ENCODE results near the gene CSRP1. TPM values are rescaled to one million over a fixed set of nuclear protein-coding genes. Genes with fewer than 3 reads are reported as not detected.

Gene CSRP1
- total RNA-seq, 1 donor from 2014 or later = 630 TPM

DNA sequence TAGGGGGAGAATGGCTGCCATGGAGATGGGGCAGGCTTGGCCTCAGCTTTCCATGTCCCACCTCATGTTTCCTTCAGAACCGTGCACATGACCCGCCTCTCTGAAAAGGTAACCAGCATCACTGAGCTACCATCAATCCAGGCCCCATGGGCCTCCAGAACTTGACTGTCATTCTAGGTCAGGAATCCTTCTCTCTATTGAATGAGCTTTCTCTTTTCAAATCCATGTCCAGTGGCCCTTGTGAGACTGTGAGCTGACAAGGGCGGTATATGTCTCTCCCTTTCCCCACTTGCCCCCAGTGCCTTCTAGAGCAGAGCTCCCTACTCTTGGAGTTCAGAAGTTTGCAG, 4.4 kb downstream of the CSRP1 start:
- no peak for TF ChIP-seq CTCF (conservative IDR thresholded peaks at IDR 0.05; ENCODE audit: low read depth, low read length)
- DNase-seq (ENCODE audit: low read depth) = no peak
- no peak overlapping the region for H3K4me3 ChIP-seq (ENCODE audit: low read depth, low read length)

DNA sequence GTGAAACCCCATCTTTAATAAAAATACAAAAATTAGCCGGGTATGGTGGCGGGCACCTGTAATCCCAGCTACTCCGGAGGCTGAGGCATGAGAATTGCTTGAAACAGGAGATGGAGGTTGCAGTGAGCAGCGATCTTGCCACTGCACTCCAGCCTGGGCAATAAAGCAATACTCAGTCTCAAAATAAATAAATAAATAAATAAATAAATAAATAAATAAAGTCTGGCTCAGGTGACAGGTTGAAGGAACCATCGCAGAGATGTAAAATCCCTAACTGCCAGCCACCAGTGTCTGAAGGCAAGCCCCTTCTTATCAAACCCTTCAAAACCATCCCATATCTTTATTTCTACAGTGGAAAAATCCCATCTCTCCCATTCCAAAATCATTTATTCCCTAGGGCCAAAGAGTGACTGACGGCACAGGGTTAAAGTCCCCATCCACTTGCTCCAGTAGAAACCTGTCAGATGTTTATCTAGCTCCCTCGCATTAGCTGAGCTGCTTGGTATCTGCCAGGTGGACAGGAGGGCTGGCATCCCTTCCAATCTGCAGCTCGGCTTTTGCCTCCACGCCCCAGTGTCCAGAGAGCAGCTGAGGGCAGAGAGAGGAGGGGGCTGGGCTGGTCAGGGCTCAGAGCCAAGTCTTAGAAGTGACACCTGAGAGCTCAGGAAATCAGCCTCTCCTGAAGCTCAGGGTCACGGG, 5.0 kb downstream of the CSRP1 start:
- no peak for DNase-seq (ENCODE audit: low read depth)
- no peak for TF ChIP-seq CTCF (conservative IDR thresholded peaks at IDR 0.05; ENCODE audit: low read depth, low read length)
- no peak overlapping the region for H3K4me3 ChIP-seq (ENCODE audit: low read depth, low read length)

DNA sequence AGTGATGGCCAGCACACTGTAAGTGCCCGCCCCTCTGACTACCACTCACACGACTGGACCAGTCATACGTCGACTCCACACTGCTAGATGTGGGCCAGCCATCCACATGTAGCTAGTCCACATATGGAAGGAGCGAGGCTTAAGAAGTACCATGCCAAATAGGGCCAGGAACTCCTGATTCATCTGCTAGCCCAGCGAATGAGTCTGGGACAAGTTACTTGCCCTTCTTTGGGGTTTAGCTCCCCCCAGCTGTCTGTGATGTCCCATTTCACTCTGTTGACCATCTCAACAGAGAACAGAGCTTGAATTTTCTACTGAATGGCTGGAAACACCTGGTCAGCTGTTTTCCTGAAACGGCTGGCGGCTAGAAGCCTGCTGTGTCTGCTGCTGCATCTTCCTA, 5.8 kb downstream of the CSRP1 start:
- no peak overlapping the region for H3K4me3 ChIP-seq (ENCODE audit: low read depth, low read length)
- no peak for TF ChIP-seq CTCF (conservative IDR thresholded peaks at IDR 0.05; ENCODE audit: low read depth, low read length)
- no peak for DNase-seq (ENCODE audit: low read depth)

DNA sequence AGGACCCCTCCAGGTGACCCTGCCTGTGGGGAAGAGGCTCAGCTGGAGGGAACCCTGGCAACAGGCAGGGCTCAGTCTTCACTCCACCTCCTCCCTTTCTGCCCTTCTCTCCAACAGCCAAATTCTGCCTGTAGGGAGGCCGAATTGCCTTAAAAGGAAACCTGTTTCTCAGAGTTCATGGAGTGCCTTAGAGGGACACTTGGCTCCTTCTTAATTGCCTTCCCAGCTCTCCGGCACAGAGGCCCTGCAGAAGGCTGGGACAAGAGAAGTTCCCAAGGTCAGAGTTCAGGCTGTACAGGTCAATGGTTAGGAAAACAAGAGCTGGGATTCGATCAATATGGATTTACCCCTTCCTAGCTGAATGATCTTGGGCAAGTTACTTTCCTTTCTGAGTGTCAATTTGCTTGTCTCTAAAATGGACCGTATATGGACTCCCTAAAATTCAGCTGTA, 6.2 kb downstream of the CSRP1 start:
- no peak for DNase-seq (ENCODE audit: low read depth)
- TF ChIP-seq CTCF (conservative IDR thresholded peaks at IDR 0.05; ENCODE audit: low read depth, low read length) = no peak
- no peak overlapping the region for H3K4me3 ChIP-seq (ENCODE audit: low read depth, low read length)

DNA sequence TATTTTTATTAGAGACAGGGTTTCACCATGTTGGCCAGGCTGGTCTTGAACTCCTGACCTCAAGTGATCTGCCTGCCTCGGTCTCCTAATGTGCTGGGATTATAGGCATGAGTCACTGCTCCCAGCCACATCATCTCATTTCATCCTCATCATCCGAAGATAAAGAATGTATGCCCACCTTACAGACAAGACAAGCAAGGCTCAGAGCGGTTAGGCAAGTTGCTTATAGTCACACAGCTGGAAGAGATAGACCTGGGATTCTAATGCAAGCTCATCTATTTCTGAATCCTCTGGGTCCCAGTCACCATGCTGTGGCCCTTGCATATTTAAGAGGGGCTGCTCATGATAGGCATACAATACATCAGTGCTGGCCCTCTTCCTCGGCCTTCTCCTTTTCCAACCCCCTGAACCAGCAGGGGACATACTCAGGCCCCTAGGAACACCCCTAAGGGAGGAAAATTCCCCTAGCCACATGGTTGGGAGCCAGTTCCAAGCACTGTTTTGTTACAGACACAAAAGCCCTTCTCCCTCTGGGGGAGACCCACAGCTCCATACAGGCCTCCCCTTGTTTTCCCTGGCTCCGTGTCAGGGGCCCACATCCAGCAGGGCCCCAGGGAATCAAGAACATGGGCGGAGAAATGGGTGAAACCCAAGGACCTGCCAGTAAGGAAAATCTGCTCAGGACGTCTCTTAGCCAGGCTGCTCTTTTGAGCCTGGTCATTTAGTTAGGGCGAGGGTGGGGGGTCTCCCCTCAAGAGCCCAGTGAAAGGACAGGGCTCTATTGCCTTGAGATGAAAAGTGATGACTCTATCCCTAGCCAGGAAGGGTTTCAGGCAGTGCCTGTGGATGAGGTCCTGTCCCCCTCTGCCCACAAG, 6.9 kb downstream of the CSRP1 start:
- no peak for TF ChIP-seq CTCF (conservative IDR thresholded peaks at IDR 0.05; ENCODE audit: low read depth, low read length)
- H3K4me3 ChIP-seq (ENCODE audit: low read depth, low read length) = no peak overlapping the region
- no peak for DNase-seq (ENCODE audit: low read depth)

DNA sequence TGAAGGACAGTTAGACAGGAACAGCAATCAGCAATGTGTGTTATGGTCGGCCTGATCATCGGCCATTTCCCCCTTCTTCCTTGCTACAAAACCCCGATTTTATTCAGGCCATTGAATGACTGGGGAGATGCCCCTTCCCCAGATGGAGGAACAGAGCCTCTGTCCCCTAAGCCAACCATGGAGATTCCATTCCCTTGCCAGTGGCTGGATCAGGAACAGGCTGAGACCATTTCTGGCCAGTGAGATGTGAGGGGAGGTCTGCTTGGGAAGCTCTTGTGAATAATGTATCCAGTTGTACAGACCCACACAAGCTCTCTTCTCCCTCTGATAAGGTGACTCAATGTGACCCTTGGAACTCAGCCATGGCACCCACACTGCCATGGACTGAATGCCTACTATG, 7.7 kb downstream of the CSRP1 start:
- no peak for DNase-seq (ENCODE audit: low read depth)
- no peak for TF ChIP-seq CTCF (conservative IDR thresholded peaks at IDR 0.05; ENCODE audit: low read depth, low read length)
- no peak overlapping the region for H3K4me3 ChIP-seq (ENCODE audit: low read depth, low read length)

Data from epithelial cell of proximal tubule (primary cell).